Stimulated activated CD4-positive, alpha-beta T cell treated with anti-CD3 and anti-CD28 coated beads, Interleukin-1b, Interleukin-23, amount 100 ng/mL, for 1 hour (primary cell): Measurements from ENCODE around the gene TAOK1.
A peak's percentile ranks its signal among the peaks of the same experiment; 100 is the strongest.
"Not testable (repeated sequence)": the region's sequence is repeated elsewhere in the genome, so short reads cannot be mapped to it uniquely, and the experiment has no call there.

ENCODE experiments used
- DNase-seq, 2 donors: peaks; one replicate each; pipeline ENCODE4 v3.0.0-alpha.2; 2020; ENCODE audit warnings: low read depth in 2 of 2

Gene TAOK1

DNA sequence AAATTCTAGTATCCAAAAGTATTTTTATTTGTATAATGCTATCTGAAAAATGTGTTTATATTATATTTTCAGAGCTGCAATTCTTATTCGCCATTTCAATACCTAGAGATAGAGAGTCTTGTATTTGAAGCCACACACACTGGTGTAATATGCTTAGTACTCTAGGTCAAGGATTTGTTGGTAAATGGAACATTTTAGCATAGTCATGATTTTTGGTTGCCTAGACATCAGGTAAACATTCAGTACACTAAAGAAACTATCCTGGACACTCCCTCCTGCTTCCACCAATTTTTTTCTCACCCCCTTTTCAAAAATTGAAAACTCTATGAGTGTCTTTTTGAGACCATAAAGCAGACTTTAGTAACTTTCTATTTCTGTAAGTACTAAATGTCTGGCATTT lies 155.9 kb downstream of the TAOK1 start:
- DNase-seq: no peak

DNA sequence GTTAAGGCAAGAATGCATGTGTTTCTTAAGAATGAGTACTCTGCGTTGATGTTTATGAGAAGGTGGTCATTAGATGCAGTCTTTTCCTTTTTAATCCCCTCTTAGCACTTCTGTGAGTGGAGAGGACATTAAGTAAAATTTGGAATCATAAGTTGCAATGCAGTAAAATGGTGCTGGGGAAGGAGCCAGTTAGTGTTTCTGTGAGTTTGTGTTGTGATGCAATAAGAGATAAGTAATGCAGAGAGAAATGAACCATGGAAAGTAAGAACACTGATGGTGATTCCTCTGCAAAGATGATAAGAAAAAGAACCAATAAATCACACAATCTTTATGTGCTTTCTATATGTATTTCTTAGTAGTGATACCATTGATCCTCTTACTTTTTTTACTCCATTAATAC lies 156.7 kb downstream of the TAOK1 start:
- DNase-seq: no peak

DNA sequence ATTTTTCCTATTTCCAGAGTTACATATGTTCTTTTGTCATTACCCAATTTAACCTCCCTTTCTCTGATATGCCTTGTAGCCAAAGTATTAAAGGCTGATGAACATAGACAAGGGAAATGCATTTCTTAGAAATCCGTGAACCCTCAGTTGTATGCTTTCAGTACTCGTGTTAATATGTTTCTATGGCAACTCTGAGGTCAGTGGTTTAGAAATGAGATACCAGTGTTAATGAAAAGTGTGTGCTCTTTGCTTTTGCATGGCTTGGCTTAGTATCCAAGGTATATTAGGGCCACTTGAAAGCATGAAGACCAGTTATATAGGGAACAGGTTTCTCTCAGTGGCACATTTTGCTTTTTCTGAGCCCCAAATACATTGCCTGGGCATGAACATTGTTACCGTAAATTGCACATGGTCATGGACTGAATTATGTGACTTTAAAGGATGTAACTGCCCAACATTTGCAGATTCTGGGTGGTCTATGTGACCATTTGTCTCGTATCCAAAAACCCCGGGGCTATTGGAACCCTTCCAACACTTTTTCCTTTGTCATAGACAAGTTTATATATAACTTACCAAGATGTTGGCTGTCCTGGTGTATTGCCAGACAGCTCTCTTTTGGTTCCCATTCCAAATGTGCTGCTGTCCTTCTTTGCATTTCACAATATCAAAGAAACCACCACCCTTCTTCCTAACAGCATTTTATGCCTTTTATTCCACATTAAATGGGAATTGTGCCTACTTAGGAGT lies 159.2 kb downstream of the TAOK1 start:
- no peak for DNase-seq

DNA sequence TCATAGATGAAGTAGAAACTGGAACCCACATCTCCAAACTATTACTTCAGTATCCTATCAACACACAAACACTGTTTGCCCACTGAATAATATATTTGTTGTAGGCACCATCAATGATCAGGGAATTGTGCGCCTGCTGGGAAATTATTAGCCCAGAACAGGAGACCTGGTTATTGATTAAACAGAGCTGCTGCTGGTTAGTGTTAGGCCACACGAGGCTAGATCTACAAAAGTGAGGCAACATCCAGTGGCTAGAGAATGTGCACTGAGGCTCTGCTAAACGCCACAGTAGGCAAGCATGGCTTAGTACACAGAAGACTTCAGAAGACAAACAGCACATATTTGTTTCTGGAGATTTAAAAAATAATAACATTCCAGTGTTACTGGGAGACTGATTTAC lies 165.7 kb downstream of the TAOK1 start:
- no peak for DNase-seq

DNA sequence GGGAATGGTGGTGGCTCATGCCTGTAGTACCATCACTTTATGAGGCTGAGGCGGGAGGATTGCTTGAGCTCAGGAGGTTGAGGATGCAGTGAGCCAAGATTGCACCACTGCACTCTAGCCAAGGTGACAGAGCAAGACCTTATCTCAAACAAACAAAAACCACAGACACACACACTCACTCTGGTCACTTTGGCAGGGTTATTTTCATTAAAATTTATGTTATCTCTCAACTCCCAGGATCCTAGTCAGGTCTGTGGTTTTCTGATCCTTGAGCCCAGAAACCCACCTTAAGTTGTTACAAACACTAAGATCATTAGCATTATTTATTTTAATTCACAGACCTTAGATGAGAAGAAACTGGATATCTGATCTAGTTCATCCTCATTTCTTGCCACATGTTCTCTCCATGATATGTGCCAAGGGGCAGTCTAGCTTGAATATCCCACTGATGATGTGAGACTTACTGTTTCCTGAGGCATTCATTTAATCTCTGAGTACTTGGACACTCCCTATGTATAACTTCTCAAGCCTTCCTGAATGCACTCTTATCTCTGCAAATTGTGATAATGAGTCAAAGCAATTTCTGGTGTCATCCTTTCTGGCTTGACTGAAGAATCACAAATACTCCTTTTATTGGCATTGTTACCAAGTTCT lies 167.0 kb downstream of the TAOK1 start:
- DNase-seq: no peak

DNA sequence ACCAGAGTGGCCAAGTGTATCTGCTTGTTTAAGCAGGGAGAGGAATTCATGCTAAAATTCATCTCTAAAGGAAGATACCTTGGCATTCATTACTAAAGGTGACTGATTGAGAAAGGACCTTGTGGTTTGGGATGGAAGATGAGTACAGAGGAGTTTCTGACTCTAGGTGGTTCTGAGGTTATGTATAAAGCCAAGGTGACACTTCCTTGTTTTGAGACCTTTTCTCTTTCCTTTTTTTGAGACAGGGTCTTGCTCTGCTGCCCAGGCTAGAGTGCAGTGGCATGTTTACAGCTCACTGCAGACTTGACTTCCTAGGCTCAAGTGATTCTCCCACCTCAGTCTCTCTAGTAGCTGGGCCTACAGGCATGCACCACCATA lies 167.6 kb downstream of the TAOK1 start:
- no peak for DNase-seq

DNA sequence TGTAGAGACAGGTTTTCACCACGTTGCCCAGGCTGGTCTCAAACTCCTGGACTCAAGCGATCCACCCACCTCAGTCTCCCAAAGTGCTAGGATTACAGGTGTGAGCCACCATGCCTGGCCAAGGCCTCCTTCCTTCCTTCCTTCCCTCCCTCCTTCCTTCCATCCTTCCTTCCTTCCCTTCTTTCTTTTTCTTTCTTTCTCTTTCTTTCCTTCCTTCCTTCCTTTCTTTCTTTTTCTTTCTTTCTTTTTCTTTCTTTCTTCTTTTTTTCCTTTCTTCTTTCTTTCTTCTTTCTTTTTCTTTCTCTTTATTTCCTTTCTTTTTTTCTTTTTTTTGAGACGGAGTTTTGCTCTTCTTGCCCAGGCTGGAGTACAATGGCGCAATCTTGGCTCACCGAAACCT lies 168.0 kb downstream of the TAOK1 start:
- not testable (repeated sequence) for DNase-seq

DNA sequence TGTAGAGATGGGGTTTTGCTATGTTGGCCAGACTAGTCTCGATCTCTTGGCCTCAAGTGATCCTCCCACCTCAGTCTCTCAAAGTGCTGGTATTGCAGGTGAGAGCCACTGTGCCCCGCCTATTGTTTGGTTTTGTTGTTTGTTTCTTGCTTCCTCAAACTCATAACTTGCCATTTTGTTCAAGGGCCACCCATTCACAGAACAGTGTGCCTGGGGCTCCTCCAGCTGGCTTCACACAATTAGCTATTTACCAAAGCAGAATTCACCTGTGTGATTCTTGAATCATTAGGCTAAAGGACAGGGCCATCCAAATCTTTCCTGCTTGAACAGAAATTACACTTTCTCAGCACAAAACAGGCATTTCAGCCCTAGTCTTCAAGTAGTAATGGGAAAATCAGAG lies 169.5 kb downstream of the TAOK1 start:
- no peak for DNase-seq

DNA sequence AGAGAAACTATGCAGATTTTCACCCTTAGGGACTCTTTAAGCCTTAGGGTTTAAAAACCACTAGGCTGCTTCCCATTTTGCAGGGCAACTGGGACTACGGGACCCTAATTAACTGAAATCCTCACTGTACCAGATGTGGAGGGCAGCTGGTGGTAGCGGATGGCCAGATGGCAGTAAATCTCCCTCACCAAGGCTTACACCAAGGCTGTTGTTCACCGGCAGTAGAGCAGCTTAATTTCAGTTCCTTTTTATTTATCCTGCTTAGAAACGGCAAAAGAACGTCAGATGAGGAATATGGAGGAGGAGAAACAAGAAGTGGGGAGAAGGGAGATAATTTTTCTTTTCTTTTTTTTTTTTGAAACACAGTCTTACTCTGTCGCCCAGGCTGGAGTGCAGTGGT lies 170.2 kb downstream of the TAOK1 start:
- DNase-seq: no peak

DNA sequence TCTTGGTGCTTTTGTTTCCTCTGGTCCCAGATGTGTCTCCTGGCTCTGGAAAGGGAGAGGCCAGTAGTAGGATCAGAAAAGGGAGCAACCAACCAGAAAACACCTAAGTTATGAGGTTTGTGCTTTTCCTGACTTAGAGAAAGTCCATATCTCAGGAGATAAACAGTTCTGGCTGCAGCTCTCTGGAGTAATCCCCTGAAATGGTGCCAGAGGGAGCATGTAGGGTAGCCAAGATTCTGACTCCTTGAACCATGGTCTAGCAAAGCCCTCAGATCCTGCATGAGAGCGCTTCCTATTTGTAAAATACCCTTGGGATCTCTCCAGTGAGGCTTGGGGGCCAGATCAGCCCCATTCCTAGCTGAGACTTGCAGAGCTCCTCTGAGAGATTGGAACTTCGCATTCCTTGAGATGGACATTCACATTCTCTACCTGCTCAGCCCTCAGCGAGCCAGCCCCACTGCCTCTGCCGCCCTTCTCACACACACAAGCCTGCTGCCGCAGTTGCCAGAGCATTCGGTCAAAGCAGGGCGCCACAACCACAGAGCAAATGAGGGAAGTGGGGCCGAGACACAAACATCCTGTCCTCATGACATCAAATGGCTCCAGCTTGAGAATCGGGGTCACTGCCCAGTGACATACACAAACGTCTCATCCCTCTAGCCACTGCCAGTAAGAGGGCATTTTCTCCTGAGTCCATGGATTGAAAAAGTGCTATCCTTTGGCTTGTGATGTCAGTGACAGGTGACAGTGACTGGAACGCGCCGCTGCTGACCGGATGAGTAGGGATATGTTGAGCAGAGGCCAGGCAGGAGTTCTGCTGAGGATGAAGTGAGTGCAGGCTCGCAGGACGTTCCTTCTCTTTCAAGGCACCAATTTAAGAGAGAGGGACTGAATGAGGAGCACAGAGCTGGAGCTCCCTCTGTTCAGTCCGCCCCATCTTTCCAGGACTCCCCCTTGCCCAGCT lies 171.7 kb downstream of the TAOK1 start:
- DNase-seq: no peak

DNA sequence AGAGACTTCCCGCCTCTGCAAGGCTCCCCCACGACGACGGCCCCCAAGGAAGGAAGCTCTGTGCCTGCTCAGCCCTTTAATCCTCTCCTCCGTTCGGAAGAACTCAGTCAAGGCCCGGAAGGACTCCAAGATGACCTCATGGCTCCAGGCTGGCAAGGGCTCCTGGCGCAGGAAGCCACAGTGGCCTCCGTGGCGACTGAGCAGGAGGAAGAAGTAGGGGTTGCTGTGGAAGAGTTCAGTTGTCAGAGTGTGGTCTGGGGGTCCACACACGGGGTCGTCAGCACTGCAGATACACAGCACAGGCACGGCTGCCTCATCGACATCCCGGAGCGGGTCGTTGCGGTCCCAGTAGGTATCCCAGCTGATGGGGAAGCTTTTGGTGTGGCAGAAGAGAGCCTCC lies 172.5 kb downstream of the TAOK1 start:
- DNase-seq: no peak

DNA sequence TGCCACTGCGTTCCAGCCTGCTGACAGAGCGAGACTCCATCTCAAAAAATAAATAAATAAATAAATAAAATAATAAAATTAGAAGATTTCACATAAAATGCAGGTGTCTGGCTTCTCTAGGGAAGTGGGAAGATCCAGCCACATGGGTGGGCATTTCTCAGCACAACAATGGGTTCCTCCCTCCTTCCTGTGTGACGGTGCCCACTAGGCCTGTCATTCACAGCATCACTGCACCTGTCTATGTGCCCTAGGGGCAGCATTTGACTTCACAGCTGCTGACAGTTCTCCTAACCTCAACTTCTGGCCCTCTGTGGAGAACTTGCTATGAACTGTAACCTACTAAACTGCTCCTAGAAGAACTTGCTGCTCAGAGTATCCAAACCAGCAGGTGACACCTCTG lies 173.7 kb downstream of the TAOK1 start:
- DNase-seq: no peak

DNA sequence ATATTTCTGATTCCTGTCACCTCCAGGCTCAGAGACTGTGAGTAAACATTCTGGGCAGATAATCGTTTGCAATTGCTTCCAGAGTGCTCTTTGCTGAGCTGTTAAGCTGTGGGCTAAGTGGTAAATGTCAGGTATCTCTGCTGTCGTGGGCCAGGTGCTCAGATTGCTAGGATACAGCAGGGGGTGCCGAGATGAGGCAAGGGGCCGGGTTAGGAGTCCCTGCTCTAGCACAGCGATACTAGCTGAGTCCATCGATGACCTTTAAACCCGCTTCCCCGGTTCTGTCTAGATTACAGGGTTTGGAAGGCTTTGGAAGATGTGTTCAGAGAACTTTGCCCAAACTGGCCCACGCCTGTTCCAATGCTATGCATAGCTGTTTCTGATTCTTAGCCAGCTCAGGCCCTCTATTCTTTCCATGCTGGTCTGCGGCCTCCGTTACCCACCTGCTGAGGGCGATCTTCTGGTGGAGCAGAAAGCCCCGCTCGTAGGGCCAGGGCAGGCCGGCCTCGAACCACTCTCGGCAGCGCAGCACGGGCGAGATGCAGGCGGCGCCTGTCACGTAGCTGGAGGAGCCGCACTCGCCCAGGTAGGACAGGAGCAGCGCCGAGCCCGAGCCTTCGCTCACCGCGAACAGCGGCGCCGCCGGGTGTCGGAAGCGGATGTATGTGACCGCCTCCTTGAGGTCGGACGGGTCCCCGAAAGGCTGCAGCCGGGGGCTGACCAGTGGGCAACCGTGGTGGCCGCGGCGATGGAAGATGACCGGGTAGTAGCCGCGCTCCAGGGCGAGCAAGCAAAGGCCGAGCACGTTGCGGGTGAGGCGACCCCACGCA lies 175.7 kb downstream of the TAOK1 start:
- DNase-seq: no peak

DNA sequence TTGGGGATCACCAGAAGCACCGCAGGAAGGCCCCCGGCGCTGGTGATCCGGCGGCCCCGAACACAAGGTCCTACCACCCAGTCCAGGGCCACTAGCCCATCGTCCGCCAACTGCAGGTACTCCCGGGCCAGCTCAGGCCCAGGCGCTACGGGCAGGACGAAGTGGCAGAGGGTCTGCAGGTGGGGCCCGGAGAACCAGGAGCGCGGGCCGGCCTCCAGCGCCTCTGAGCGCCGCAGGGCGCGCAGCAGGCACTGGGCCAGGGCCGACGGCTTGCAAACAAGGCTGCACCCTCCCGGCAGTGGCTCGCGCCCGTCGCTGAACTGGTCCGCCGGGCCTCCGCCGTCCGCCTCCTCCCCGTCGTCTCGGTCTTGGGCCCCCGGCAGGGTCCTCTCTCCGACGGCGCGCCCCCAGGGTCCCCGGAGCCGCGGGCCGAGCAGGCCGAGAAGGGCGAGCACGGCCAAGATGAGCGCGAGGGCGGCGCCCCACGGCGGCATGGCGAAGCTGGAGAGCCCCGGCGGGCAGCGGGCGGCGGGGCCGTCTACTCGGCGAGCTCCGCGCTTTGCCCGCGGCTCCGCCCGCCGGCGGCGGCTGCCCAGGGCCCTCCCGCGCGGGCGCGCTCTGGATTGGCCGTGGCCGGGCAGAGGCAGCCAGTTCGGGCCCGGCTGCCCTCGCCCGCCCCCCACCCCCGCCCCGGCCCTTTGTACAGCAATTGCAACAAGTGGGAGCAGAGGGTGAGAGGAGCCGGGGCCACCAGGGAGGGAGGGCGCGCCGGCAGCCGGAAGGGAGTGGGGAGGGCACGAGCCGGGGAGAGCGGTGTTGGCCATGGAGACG lies 176.5 kb downstream of the TAOK1 start, which contains the start of gene ABHD15:
Gene ABHD15 (minus strand): TSS at position 565 of the 831 bp plus-strand sequence. CDS start 71 bp downstream, at position 494.
- no peak for DNase-seq

DNA sequence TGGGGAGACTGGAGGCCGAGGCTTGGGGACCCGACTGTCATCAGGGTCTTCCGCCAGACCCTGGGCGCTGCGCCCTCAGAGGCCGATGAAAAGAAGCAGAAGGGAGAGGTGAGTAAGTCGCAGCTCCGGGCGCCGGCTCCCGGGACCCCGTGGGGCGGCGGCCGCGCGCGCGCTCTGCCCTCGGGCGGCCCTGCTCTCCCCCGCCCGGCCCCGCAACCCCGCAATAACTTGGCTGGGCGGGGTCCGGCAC lies 177.1 kb downstream of the TAOK1 start:
- DNase-seq: no peak

DNA sequence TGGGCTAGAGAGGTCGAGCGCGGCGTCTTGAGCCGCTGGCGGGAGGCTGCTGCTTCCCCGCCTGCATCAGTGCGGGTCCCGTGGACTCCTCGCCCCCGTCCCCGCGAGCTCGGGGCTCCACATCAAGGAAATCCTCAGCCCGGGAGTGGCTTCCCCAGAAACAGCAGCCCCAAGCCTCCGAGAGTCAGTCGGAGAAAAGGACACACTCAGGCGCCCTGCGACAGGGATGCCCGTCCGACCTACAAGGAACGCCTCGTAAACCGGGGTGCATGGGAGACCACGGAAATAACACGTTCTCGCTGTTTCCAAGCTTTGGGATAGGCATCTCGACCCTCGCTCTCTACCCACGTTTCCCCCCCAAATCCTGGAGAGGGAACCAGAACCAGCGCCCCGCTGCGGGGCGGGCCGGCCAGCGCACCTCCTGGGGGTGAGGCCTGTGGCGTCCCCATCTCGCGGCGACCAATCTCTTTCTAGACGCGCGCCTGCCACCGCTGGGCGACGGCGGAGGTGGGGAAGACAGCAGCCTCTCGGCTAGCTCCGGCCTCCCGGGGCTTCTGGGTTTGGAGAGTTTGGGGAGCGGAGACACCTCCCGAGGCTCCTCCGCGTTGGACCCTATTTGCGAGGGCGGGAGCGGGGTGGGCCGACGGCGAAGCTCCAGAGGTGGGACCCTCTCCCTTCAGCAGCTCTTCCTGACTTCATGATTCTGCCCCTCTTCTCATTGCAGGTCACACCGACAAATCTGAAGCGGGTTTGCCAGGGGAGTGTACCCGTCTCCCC lies 177.6 kb downstream of the TAOK1 start:
- DNase-seq: no peak

DNA sequence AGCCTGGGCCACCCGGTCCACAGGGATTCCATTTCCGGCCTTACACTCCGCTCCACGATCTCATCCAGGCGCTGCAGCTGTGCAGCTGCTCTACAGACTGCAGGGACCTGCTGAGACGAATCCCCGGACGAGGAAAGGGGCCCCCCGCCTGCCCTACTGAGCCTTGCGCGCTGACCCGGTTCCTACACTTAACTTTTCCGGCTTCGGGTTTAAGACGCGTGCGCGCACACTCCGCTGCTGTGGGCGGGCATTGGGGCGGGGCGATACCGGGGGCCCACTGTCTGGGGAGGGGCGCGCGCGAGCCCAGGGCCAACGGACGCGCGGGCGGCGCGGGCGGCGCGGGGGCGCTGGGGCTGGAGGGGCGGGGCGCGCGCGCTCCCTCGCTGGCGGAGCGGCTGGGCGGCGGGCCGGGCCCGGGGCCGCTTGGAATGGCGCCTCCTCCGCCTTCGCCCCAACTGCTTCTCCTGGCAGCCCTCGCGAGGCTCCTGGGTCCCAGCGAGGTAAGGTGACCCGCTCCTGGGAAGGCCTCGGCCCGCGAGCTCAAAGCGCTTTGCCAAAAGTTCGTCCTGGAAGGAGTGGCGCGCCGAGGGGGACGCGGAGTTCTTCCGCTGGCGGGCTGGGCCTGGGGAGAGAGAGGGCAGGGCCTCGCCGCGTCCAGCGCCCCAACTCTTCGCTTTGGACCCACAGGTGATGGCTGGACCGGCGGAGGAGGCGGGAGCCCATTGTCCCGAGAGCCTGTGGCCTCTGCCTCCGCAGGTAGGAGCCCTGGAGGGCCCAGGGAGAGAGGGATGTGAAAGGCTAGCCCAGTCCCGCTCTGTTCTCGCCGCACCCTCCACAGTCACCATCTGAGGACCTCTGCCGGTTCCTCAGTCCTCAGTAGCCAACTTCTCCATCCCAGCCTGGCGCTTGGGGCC lies 178.4 kb downstream of the TAOK1 start, which contains the start of gene TP53I13:
Gene TP53I13 (plus strand): TSS at position 371 of the 914 bp plus-strand sequence. CDS start 58 bp downstream, at position 429.
- peak; percentile 77 to 90 for DNase-seq

DNA sequence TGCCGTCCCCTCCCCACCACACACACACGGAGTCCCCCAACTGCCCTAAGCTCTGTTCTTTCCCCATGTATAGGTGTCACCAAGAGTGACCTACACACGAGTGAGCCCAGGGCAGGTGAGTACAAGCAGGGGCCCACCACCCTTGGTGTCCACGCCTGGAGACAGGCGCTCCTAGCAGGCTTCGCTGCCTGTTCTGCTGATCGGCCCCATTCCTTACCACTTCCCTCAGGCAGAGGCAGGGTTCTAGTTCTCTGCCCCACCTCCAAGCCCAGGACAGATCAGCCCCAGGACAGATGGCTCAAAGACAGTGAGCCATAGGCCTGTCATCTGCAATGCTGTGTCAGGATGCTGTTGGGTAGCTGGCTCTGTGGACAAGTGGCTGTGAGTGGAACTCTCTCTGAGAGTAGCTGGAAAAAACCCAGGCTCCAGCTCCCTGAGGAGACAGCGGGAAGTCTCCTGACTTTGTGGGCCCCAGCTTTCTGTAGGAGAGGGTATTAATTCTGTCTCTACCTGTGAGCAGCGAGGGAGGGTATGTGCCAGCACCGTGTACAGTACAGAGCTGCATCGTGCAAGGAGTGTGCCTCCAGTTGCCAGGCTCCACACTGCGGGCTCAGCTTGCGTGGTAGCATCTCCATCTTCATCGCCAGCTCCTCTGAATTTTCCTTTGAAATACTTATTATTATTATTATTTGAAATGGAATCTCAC lies 179.2 kb downstream of the TAOK1 start:
- no peak for DNase-seq
